ENCODE data around the gene FHOD3.

FHOD3 gene

GRCh38 chr18:36297417-36298125, at the start of gene FHOD3:
Gene FHOD3, plus strand, starts transcription at chr18:36297713. Its CDS starts 123 bp downstream, at chr18:36297836.
- DNase-seq (ENCODE audit: low spot score): peak; percentile 97

- peak; percentile 1 for DNase-seq (ENCODE audit: low spot score)
These were observed 48.1 kb upstream of the FHOD3 start for GRCh38 chr18:36249392-36249791.

GRCh38 chr18:36250827-36251226, 46.7 kb upstream of the FHOD3 start:
- DNase-seq (ENCODE audit: low spot score): no peak

GRCh38 chr18:36255072-36255698, 42.3 kb upstream of the FHOD3 start:
- DNase-seq (ENCODE audit: low spot score): no peak

DNA sequence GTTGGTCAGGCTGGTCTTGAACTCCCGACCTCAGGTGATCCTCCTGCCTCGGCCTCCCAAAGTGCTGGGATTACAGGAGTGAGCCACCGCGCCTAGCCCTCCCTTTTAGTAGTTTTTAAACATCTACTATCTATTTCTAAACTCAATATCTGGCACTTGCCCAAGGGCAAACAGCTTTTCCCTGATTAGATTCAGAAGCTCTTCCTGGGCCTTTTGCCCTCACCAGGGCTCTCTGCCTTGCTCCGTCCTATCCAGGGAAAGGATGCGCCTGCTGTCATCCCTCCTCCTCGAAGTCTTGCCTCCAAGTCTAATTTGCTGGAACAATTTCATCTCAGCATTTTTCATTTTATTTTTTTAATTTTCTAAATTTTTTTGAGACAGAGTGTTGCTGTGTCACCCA, 41.4 kb upstream of the FHOD3 start:
- DNase-seq (ENCODE audit: low spot score): no peak

DNA sequence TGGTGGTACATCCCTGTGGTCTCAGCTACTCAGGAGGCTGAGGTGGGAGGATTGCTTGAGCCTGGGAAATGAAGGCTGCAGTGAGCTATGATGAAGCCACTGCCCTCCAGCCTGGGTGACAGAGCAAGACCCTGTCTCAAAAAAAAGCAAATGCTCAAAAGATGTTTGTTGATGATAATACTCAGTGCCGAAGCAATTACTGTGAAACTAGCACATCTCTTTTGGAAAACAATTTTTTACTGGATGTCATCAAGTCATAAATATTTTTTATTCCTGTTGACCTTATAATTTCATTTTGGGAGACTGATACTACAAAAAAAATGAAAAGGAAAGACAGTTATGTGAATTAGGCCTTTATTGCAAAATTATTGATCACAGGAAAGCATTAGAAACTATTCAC, 34.5 kb upstream of the FHOD3 start:
- no peak for DNase-seq (ENCODE audit: low spot score)

GRCh38 chr18:36264283-36264682, 33.2 kb upstream of the FHOD3 start:
- no peak for DNase-seq (ENCODE audit: low spot score)

DNA sequence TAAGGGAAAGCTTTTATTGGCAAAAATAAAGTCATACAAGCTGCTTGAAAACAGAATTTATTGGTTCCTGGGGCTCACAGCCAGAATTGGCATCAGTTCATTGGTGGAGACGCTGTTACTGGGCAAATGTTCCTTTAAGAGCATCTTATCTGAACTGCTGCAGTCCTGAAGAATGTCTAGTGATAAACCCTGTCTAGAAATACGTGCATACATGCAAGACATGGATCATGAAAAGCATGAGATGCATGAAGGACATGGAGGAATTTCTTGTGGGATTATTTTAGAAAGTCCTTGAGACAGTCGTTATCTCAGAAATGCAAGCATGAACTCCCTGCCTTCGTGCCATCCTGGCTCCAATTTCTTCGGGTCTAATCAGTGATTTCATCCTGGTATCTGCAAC, 32.5 kb upstream of the FHOD3 start:
- no peak for DNase-seq (ENCODE audit: low spot score)

- DNase-seq (ENCODE audit: low spot score): no peak
These were observed 28.4 kb upstream of the FHOD3 start for GRCh38 chr18:36269157-36269556.

GRCh38 chr18:36271153-36271552, 26.4 kb upstream of the FHOD3 start:
- DNase-seq (ENCODE audit: low spot score): no peak

DNA sequence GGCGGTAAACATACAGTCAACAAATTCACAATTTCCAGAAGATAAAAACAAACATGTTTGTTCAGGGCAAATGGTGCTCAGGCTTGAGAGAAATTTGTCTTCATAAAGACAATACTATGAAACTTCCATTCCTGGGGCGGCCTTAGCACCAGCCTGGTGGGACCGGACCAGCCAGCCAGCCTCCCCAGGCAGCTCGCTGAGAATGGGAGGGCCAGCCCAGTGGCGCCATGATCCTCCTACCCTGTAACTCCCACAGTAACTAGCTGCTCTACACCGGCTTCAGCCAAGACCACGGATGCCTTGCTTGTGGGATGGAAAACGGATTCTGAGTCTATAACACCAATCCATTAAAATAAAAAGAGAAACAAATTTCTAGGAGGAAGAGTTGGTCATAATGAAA, 24.2 kb upstream of the FHOD3 start:
- no peak for DNase-seq (ENCODE audit: low spot score)

DNA sequence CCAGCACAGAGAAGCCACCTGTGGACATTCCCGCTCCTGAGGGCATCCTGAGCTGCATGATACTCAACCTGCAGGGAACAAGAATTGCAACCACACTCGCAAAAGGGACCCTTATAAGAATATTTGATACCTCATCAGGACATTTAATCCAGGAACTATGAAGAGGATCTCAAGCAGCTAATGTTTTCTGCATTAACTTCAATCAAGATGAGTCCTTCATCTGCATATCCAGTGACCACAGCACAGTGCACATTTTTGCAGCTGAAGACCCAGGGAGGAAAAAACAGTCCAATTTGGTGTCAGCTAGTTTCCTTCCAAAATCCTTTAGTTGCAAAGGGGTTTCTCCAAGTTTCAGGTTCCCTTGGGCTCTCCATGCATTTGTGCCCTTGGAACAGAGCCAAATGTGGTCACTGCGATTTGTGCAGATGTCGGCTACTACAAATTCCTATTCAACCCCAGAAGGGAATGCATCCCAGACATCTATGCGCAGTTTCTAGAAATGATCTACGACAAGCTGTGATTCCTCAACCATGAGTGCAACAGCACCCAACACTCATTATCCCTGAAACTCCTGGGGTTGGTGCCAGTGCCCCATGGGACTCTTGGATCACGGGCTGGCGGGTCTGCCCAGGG, 23.3 kb upstream of the FHOD3 start:
- DNase-seq (ENCODE audit: low spot score): no peak

DNA sequence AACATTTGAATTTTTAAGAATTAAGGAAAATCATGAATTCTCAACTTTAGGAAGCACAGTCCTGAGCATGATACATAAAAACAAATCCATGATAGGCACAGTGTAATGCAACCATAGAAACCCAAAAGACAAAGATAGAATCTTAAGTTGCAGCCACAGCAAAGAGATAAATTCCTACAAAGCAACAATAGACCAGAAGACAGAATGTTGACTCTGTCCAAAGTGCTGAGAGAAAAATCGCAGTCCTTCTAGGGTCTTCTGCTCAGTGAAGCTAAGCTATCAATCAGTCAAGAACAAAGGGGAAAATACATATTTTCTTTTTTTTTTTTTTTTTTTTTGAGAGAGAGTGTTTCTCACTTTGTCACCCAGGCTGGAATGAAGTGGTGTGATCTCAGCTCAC, 22.0 kb upstream of the FHOD3 start:
- no peak for DNase-seq (ENCODE audit: low spot score)

GRCh38 chr18:36279001-36279400, 18.5 kb upstream of the FHOD3 start:
- DNase-seq (ENCODE audit: low spot score): no peak

GRCh38 chr18:36281936-36282335, 15.6 kb upstream of the FHOD3 start:
- no peak for DNase-seq (ENCODE audit: low spot score)

GRCh38 chr18:36283448-36283847, 14.1 kb upstream of the FHOD3 start:
- no peak for DNase-seq (ENCODE audit: low spot score)

DNA sequence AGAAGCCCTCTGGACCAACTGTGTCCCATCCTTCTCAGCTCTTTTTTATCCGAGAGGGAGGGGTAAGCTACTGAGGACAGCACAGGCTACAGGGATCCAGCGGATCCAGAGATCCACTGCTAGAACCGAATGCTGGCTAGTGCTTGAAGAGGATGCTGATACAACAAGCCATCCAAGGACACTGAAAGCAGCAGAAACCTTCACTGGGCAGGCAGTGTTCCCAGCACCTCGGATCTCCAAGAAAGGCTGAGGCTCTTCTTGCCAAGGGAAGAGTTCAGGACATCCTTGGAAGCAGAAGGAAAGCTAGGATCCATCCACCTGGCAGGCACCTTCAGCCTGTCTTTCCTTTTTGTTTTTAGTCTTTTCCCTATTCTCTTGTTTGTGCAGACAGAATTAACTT, 13.2 kb upstream of the FHOD3 start:
- DNase-seq (ENCODE audit: low spot score): no peak

DNA sequence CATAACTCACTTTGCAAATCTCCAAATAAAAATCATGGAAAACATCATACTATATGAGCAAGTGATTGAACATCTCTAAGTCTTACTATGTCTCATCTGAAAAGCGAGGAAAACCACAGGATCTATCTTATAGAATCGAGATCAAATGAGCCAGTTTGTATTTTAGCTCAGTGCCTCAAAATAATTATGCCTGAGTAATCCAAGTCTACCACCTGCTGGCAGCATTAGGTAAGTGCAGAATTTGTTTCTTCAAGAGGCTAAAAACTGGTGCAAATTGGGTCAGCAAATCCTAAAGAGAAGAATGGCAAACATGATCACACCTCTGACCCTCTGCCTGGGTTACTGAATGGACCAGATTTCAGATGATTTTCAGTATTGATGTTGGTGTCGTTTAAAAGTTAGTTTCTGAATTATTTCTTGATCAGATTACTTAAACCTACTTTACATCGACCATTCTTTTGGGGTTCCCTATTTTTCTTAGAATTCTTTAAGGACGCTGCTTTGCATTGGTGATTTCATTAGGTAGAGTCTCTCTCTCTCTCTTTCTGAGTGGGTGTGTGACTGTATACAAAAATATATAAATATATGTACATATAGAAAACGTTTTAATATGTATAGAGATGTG, 12.7 kb upstream of the FHOD3 start:
- DNase-seq (ENCODE audit: low spot score): peak; percentile 67

- DNase-seq (ENCODE audit: low spot score): no peak
These were observed 9.9 kb upstream of the FHOD3 start for GRCh38 chr18:36287653-36288052.

GRCh38 chr18:36288689-36289088, 8.8 kb upstream of the FHOD3 start:
- no peak for DNase-seq (ENCODE audit: low spot score)

- peak; percentile 41 for DNase-seq (ENCODE audit: low spot score)
These were observed 3.5 kb upstream of the FHOD3 start for GRCh38 chr18:36294031-36294430.

DNA sequence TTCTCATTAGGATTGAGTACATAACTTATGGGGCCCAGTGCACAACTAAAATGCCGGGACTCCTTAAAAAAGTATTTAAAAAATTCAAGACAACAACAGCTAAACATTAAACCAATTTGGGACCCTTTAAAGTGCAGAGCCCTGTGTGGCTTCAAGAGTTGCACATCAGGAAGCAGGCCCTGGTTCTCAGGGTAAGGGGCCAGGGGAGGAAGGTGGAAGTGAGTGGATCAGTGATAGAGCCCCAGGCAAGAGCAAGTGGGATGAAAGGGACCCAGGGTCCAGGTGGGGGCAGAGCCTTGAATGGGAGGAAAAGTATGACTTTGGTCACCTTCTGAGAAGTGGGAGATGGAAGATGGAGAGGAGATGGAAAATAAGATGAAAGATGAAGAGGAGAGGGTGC, 2.3 kb upstream of the FHOD3 start:
- DNase-seq (ENCODE audit: low spot score): no peak

DNA sequence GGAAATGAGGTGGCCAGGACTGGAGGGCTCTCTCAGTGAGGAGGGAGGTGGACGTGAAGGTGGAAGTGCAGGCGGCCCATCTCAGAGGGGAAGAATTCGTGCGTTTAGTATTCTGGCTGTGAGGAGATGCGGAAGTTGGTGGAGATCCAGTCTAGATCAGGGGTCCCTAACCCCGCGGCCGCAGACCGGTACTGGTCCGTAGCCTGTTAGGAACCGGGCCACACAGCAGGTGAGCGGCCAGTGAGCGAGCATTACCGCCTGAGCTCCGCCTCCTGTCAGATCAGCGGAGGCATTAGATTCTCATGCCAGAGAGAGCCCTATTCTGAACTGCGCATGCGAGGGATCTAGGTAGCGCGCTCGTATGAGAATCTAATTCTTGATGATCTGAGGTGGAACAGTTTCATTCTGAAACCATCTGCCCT, 1.6 kb upstream of the FHOD3 start:
- no peak for DNase-seq (ENCODE audit: low spot score)

Measured in GM03348 (cell line).